GM21717 (cell line): ENCODE results near the gene PLA2G7.
"Not testable (repeated sequence)": the region's sequence is repeated elsewhere in the genome, so short reads cannot be mapped to it uniquely, and the experiment has no call there.

Experiments used
- ATAC-seq: cut with Tn5 transposase; IDR thresholded peaks from one replicate; pipeline ENCODE4 v1.9.1; 2021; ENCODE audit warnings: mild to moderate bottlenecking, moderate library complexity; ENCODE audit not compliant: unreplicated experiment

The PLA2G7 gene

GRCh38 chr6:46749731-46750130 lies 14.6 kb upstream of the PLA2G7 start:
- no peak for ATAC-seq

- ATAC-seq, result no peak
Measured at GRCh38 chr6:46748940-46749503, 13.8 kb upstream of the PLA2G7 start.

GRCh38 chr6:46746696-46747095 lies 11.5 kb upstream of the PLA2G7 start, which contains the start of gene ANKRD66:
ANKRD66 (plus strand) TSS chr6:46746933; CDS start chr6:46751949, 5,016 bp downstream.
- no peak for ATAC-seq

- ATAC-seq, result no peak
Measured at GRCh38 chr6:46745973-46746372, 10.8 kb upstream of the PLA2G7 start.

GRCh38 chr6:46744159-46744725 lies 9.1 kb upstream of the PLA2G7 start:
- ATAC-seq, result not testable (repeated sequence)

GRCh38 chr6:46743425-46744158 lies 8.4 kb upstream of the PLA2G7 start:
- ATAC-seq, result no peak

GRCh38 chr6:46741910-46742309 lies 6.7 kb upstream of the PLA2G7 start:
- ATAC-seq, result no peak

GRCh38 chr6:46741482-46741881 lies 6.3 kb upstream of the PLA2G7 start:
- no peak for ATAC-seq

GRCh38 chr6:46736906-46737305 lies 1.7 kb upstream of the PLA2G7 start:
- no peak for ATAC-seq

- ATAC-seq, result no peak
Measured at GRCh38 chr6:46735720-46736031, 501 bp upstream of the PLA2G7 start.

GRCh38 chr6:46733341-46733801 lies 1.8 kb downstream of the PLA2G7 start:
- ATAC-seq, result no peak

- ATAC-seq, result no peak
Measured at GRCh38 chr6:46730921-46731461, 4.2 kb downstream of the PLA2G7 start.

GRCh38 chr6:46729787-46730326 lies 5.3 kb downstream of the PLA2G7 start:
- no peak for ATAC-seq

- no peak for ATAC-seq
Measured at GRCh38 chr6:46720401-46720800, 14.8 kb downstream of the PLA2G7 start.

GRCh38 chr6:46719099-46719498 lies 16.1 kb downstream of the PLA2G7 start:
- no peak for ATAC-seq

GRCh38 chr6:46715141-46715540 lies 20.0 kb downstream of the PLA2G7 start:
- no peak for ATAC-seq

GRCh38 chr6:46711491-46711890 lies 23.7 kb downstream of the PLA2G7 start:
- no peak for ATAC-seq

GRCh38 chr6:46706464-46706863 lies 28.7 kb downstream of the PLA2G7 start:
- ATAC-seq, result no peak

- no peak for ATAC-seq
Measured at GRCh38 chr6:46704562-46704961, 30.6 kb downstream of the PLA2G7 start.

GRCh38 chr6:46699970-46700369 lies 35.2 kb downstream of the PLA2G7 start:
- no peak for ATAC-seq

- ATAC-seq, result no peak
Measured at GRCh38 chr6:46690911-46691451, 44.2 kb downstream of the PLA2G7 start.
